Loucy (cell line): Measurements from ENCODE around the gene CDH13.

ENCODE experiments used
- H2AFZ ChIP-seq: fragments of 200-600 bp; sonication (generic); 2 replicates; pipeline ENCODE4 v1.6.0; 2016; ENCODE audit warnings: antibody characterized with exemption, mild to moderate bottlenecking, low read length, moderate library complexity
- H3F3A ChIP-seq: fragments of 200-600 bp; 2 replicates; pipeline ENCODE4 v1.6.0; 2016; ENCODE audit warnings: antibody characterized with exemption, low read depth, mild to moderate bottlenecking
- H3K27me3 ChIP-seq: fragments of 200-600 bp; sonication (generic); 2 replicates; pipeline ENCODE4 v1.6.1; 2014; ENCODE audit warnings: low read length, mild to moderate bottlenecking; ENCODE audit not compliant: insufficient read depth, poor library complexity, severe bottlenecking
- H3K36me3 ChIP-seq: fragments of 200-600 bp; sonication (generic); 2 replicates; pipeline ENCODE4 v1.6.1; 2016; ENCODE audit warnings: low read length; ENCODE audit not compliant: insufficient read depth
- H3K4me1 ChIP-seq: fragments of 200-600 bp; sonication (generic); 2 replicates; pipeline ENCODE4 v1.5.1; 2014; ENCODE audit warnings: low read length, mild to moderate bottlenecking; ENCODE audit not compliant: insufficient read depth, poor library complexity, severe bottlenecking
- H3K4me2 ChIP-seq: fragments of 200-600 bp; sonication (generic); 2 replicates; pipeline ENCODE4 v1.6.0; 2014; ENCODE audit warnings: antibody characterized with exemption, low read length, low read depth, mild to moderate bottlenecking; ENCODE audit not compliant: poor library complexity, severe bottlenecking
- H3K4me3 ChIP-seq: fragments of 200-600 bp; sonication (generic); 2 replicates; pipeline ENCODE4 v1.5.1; 2014; ENCODE audit warnings: low read length, mild to moderate bottlenecking, mixed read lengths; ENCODE audit not compliant: poor library complexity, severe bottlenecking
- H3K79me2 ChIP-seq: fragments of 200-600 bp; sonication (generic); 2 replicates; pipeline ENCODE4 v1.6.1; 2014; ENCODE audit warnings: low read length; ENCODE audit not compliant: insufficient read depth
- H3K9ac ChIP-seq: fragments of 200-600 bp; sonication (generic); 2 replicates; pipeline ENCODE4 v1.6.0; 2014; ENCODE audit warnings: mild to moderate bottlenecking, low read depth, low read length, moderate library complexity; ENCODE audit not compliant: poor library complexity, severe bottlenecking
- H3K9me2 ChIP-seq: fragments of 200-600 bp; sonication (generic); replicated peaks from 2 replicates; pipeline ENCODE4 v1.6.1; 2016; ENCODE audit warnings: low read depth, low read length, mixed read lengths
- H3K9me3 ChIP-seq: fragments of 200-600 bp; sonication (generic); 2 replicates; pipeline ENCODE4 v1.6.1; 2014; ENCODE audit warnings: mild to moderate bottlenecking, antibody characterized with exemption, low read length, low read depth; ENCODE audit not compliant: insufficient read depth
- H4K20me1 ChIP-seq: fragments of 200-600 bp; sonication (generic); 2 replicates; pipeline ENCODE4 v1.6.0; 2014; ENCODE audit warnings: antibody characterized with exemption, low read length, mild to moderate bottlenecking; ENCODE audit not compliant: insufficient read depth, poor library complexity, severe bottlenecking
- EZH2phosphoT487 ChIP-seq: fragments of 200-600 bp; IDR thresholded peaks from 2 replicates; pipeline ENCODE4 v1.6.1; 2018; ENCODE audit warnings: antibody characterized with exemption, mild to moderate bottlenecking, moderate library complexity, borderline replicate concordance
- TF ChIP-seq, protein P1 (sequence below): fragments of 200-600 bp; sonication (generic); conservative IDR thresholded peaks from 2 replicates; pipeline ENCODE4 v1.5.1; 2014; ENCODE audit warnings: mild to moderate bottlenecking, antibody characterized with exemption, low read length

The CDH13 gene

DNA sequence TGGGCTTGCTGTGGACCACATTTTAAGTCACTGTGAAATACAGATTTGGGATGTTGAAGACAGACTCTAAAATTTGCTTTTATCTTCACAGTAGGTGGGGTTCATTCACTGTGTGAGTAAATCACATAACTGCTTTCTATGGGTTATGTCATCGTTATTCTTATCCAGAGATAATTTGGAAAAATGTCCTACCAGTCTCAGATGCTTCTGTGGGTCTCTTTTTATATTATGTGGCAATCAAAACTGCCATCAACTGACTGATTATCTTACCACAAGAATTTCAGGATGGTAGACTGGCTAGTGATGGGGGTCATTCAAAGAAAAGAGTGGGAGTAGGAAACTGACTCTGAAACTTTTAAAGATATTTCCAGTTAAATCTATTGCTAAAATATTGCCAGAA lies 1184.1 kb downstream of the CDH13 start:
- peaks cover 23% of the 10 kb centered on the region for H3K4me1 ChIP-seq
- no peaks in the 10 kb centered on the region for H3K9me3 ChIP-seq
- H3K9ac ChIP-seq, result peak overlapping the region; percentile 57
- H3K36me3 ChIP-seq, result peaks cover 6% of the 10 kb centered on the region; the same call in 1 of the 2 replicates
- peaks cover 42% of the 10 kb centered on the region for H3K79me2 ChIP-seq
- H3F3A ChIP-seq, result no peaks in the 10 kb centered on the region
- H4K20me1 ChIP-seq, result peaks cover 31% of the 10 kb centered on the region
- TF ChIP-seq, protein P1, sequence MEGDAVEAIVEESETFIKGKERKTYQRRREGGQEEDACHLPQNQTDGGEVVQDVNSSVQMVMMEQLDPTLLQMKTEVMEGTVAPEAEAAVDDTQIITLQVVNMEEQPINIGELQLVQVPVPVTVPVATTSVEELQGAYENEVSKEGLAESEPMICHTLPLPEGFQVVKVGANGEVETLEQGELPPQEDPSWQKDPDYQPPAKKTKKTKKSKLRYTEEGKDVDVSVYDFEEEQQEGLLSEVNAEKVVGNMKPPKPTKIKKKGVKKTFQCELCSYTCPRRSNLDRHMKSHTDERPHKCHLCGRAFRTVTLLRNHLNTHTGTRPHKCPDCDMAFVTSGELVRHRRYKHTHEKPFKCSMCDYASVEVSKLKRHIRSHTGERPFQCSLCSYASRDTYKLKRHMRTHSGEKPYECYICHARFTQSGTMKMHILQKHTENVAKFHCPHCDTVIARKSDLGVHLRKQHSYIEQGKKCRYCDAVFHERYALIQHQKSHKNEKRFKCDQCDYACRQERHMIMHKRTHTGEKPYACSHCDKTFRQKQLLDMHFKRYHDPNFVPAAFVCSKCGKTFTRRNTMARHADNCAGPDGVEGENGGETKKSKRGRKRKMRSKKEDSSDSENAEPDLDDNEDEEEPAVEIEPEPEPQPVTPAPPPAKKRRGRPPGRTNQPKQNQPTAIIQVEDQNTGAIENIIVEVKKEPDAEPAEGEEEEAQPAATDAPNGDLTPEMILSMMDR, result no peak
- TF ChIP-seq EZH2phosphoT487, result no peak
- no peak overlapping the region for H2AFZ ChIP-seq
- H3K9me2 ChIP-seq, result no peaks in the 10 kb centered on the region
- peak overlapping the region; percentile 97 for H3K4me3 ChIP-seq
- H3K4me2 ChIP-seq, result peak overlapping the region; percentile 94
- H3K27me3 ChIP-seq, result no peaks in the 10 kb centered on the region

DNA sequence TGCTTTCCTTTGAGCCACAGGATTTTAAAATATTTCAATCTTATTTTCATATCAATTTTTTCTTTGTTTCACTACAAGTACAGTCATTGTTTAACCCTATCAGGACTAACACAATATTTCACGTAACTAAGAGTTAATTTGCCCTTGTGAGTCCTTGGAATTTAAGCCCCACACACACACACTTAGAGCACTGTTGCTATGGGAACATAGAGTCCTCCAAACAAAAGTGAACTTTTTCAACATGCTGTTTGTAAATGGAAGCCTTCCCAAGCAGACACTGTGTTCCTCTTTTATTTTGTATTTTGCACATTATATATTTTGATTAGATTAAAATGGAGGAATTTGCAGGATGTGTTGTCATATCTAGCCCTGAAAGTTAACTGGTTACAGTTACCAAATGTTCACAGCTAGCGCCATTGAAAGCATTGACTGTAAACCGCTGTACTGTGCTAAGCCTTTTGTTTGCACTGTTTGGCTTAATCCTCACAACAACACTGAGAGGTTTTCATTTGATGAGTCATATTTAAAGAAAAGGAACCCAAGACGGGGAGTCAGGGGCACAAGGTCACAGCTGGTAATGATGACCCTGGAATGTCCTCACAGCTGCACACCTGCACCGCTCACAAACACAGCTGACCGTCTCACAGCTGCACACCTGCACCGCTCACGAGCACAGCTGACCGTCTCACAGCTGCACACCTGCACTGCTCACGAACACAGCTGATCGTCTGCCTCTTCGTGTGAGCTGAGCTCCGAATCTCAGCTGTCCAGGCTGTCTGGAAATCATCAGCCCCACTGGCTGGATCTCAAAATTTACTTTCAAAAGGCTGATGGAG lies 1187.3 kb downstream of the CDH13 start:
- Histone ChIP-seq H3K9me3 (no peaks in the 10 kb centered on the region), H3K27me3 (no peaks in the 10 kb centered on the region), H3K36me3 (peaks cover 6% of the 10 kb centered on the region; the same call in 1 of the 2 replicates), H4K20me1 (peaks cover 21% of the 10 kb centered on the region), H3K4me3 (no peak overlapping the region), H3K9me2 (no peaks in the 10 kb centered on the region), H3K4me1 (peaks cover 16% of the 10 kb centered on the region), H3F3A (no peaks in the 10 kb centered on the region), H3K79me2 (peaks cover 30% of the 10 kb centered on the region), H3K9ac (no peak overlapping the region), H3K4me2 (no peak overlapping the region), H2AFZ (no peak overlapping the region)
- TF ChIP-seq, protein P1, result no peak
- no peak for TF ChIP-seq EZH2phosphoT487

DNA sequence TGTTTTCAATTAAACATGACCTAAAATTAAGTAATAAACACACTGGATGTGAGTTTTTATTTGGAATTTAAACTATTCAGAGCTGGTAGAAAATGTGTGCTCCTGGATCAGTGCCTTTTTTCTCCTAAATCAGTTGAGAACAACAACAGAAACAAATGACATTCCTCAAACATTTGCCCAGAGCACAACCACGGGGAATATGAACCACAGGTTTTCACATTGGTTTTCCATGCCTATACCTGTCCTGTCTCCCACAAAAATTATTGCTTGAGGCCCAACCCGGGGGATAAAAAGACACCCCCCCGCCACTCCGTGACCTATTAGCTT lies 1187.9 kb downstream of the CDH13 start:
- no peak for TF ChIP-seq EZH2phosphoT487
- TF ChIP-seq, protein P1, result no peak
- H4K20me1 ChIP-seq, result peaks cover 16% of the 10 kb centered on the region
- peaks cover 25% of the 10 kb centered on the region for H3K79me2 ChIP-seq
- H3K36me3 ChIP-seq, result peaks cover 6% of the 10 kb centered on the region; the same call in 1 of the 2 replicates
- H3K4me2 ChIP-seq, result no peak overlapping the region
- peaks cover 10% of the 10 kb centered on the region for H3K4me1 ChIP-seq
- H3K27me3 ChIP-seq, result no peaks in the 10 kb centered on the region
- H3K9me3 ChIP-seq, result no peaks in the 10 kb centered on the region
- no peaks in the 10 kb centered on the region for H3F3A ChIP-seq
- H2AFZ ChIP-seq, result no peak overlapping the region
- H3K9me2 ChIP-seq, result no peaks in the 10 kb centered on the region
- no peak overlapping the region for H3K4me3 ChIP-seq
- H3K9ac ChIP-seq, result no peak overlapping the region
